ENCODE data around the gene IGSF21. TPM values are rescaled to one million over a fixed set of nuclear protein-coding genes. Genes with fewer than 3 reads are reported as not detected.

IGSF21 gene
- total and polyA plus RNA-seq, 2 of the 8 experiments (the other 6 are each of a cell fraction or from before 2014, with no cell fraction given), result 22.5 to 28.5 TPM

DNA sequence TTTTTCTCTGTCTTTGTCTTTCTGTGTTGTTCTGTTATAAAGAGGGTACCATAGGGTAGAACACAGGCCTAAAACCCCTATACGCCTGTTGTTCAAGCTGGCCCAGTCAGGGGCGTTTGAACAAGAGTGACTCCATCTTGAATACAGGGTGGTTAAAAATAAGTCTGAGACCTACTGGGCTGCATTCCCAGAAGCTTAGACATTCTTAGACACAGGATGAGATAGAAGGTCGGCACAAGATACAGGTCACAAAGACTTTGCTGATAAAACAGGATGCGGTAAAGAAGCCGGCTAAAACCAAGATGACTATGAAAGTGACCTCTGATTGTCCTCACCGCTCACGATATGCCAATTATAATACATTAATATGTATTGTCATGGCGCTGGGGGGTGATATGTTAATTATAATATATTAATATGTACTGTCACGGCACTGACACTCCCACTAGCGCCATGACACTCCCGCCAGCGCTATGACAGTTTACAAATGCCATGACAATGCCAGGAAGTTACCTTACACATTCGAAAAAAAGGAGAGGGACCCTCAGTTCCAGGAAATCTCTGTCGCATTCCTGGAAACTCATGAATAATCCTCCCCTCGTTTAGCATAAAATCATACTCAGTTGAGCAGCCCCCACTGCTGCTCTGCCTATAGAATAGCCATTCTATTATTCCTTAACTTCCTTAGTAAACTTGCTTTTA is 314.6 kb downstream of the IGSF21 start:
- H3K4ac ChIP-seq (replicated peaks; ENCODE audit: insufficient read length, low read depth, low read length), result no peak overlapping the region
- WGBS, 2 experiments (ENCODE audit: extremely low coverage in 1 of 2, insufficient coverage in 1 of 2, insufficient read length in 1 of 2, insufficient replicate concordance in 2 of 2, low coverage in 1 of 2, low lambda C conversion rate in 2 of 2, missing lambda C conversion rate in 1 of 2), result 89% methylated on average over 15 of the region's 15 CpGs; no CpG with 5 or more reads in 1 of the 2 experiments
- H3K23me2 ChIP-seq (ENCODE audit: low read depth, low read length), result peaks cover 3% of the 10 kb centered on the region; the same call in 1 of the 2 replicates
- H3K36me3 ChIP-seq (ENCODE audit: control insufficient read depth in 2 of 4, insufficient read depth in 4 of 4, low read length in 3 of 4), result no peaks in the 10 kb centered on the region
- DNase-seq (ENCODE audit: low read depth in 1 of 2, low spot score in 2 of 2) (no peak), FAIRE-seq (no peak)
- H4K8ac ChIP-seq (ENCODE audit: extremely low read depth, insufficient read depth, low read length), result no peak overlapping the region
- H3K18ac ChIP-seq (ENCODE audit: extremely low read depth, low read length), result no peak overlapping the region
- H2BK12ac ChIP-seq (ENCODE audit: low read depth, low read length), result no peak overlapping the region
- no peak overlapping the region for H2AFZ ChIP-seq (ENCODE audit: low read length)
- no peak overlapping the region for H4K5ac ChIP-seq (ENCODE audit: insufficient read length, low read depth, low read length)
- H3K4me3 ChIP-seq (ENCODE audit: extremely low read depth in 1 of 4, insufficient read depth in 2 of 4, low read depth in 3 of 4, low read length in 4 of 4), result no peak overlapping the region
- H3K27me3 ChIP-seq (replicated peaks in 1 of 4; ENCODE audit: control insufficient read depth in 3 of 4, extremely low read depth in 1 of 4, insufficient read depth in 3 of 4, low read length in 3 of 4), result no peaks in the 10 kb centered on the region
- H3K9ac ChIP-seq (replicated peaks in 1 of 4; ENCODE audit: extremely low read depth in 1 of 4, low read depth in 3 of 4, low read length in 3 of 4), result no peak overlapping the region
- H3K14ac ChIP-seq (ENCODE audit: insufficient read length), result no peak overlapping the region
- H4K20me1 ChIP-seq (replicated peaks in 1 of 2; ENCODE audit: control insufficient read depth in 1 of 2, insufficient read depth in 2 of 2, low read length in 2 of 2), result no peaks in the 10 kb centered on the region
- CTCF ChIA-PET (ENCODE audit: partially characterized antibody), result interaction anchor here (0.6 to 1.2 kb wide), 2 partner anchors 149 to 154 kb away, joined by 3 read pairs; no protein-coding TSS in a partner anchor
- H3K79me2 ChIP-seq (ENCODE audit: control insufficient read depth in 1 of 2, insufficient read depth in 2 of 2, low read length in 2 of 2), result no peaks in the 10 kb centered on the region
- peaks cover 8 to 14% (median 13%) of the 10 kb centered on the region in 4 experiments for H3K4me1 ChIP-seq (replicated peaks in 1 of 4; ENCODE audit: control insufficient read depth in 3 of 4, insufficient read depth in 4 of 4, low read length in 3 of 4)
- H3K9me3 ChIP-seq (ENCODE audit: insufficient read depth in 2 of 2, low read depth in 1 of 2, low read length in 1 of 2), result peaks cover 0 to 3% of the 10 kb centered on the region in 2 experiments; a peak in 1 of 4 replicates
- no peak overlapping the region for H2BK120ac ChIP-seq (replicated peaks; ENCODE audit: low read depth, low read length)
- POLR2A ChIA-PET (ENCODE audit: partially characterized antibody), result no interaction called here
- no peak overlapping the region for H2BK5ac ChIP-seq (ENCODE audit: low read depth, low read length)
- H2BK20ac ChIP-seq (ENCODE audit: low read length), result no peak overlapping the region
- no peak overlapping the region for H2BK15ac ChIP-seq (ENCODE audit: low read length)
- H3K27ac ChIP-seq (ENCODE audit: low read depth, low read length), result no peak overlapping the region
- TF ChIP-seq KDM5A (IDR thresholded peaks at IDR 0.05; ENCODE audit: low read length) (no peak), GABPA (IDR thresholded peaks at IDR 0.05; ENCODE audit: borderline replicate concordance, insufficient read depth, low read length) (no peak), GTF2F1 (IDR thresholded peaks at IDR 0.05; ENCODE audit: borderline replicate concordance, low read depth, low read length) (no peak), JUN (IDR thresholded peaks at IDR 0.05; ENCODE audit: low read depth, low read length) (no peak), SP4 (IDR thresholded peaks at IDR 0.05; ENCODE audit: low read length) (no peak), SIX5 (IDR thresholded peaks at IDR 0.05; ENCODE audit: low read depth, low read length) (no peak), CTBP2 (IDR thresholded peaks at IDR 0.05; ENCODE audit: borderline replicate concordance, insufficient read depth, insufficient read length, low read length) (no peak)
- no peak overlapping the region for H3K56ac ChIP-seq (replicated peaks; ENCODE audit: insufficient read length, low read depth, low read length)
- no peak overlapping the region for H4K91ac ChIP-seq (replicated peaks; ENCODE audit: insufficient read length, low read length)
- H3K23ac ChIP-seq (ENCODE audit: insufficient read length), result no peak overlapping the region
- no peak overlapping the region for H3K4me2 ChIP-seq (ENCODE audit: insufficient read depth in 1 of 2, low read depth in 2 of 2, low read length in 2 of 2)
- no peak overlapping the region for H2AK5ac ChIP-seq (ENCODE audit: low read depth, low read length)
- H3K79me1 ChIP-seq (ENCODE audit: low read depth, low read length), result no peaks in the 10 kb centered on the region
